NCI-H187 treated with DMSO at 0.1 percent for 48 hours (cell line): Measurements from ENCODE around the gene SNX15.
"Not testable (repeated sequence)": the region's sequence is repeated elsewhere in the genome, so short reads cannot be mapped to it uniquely, and the experiment has no call there.

Source experiments
- DNase-seq: peaks from one replicate; lab custom pipeline; 2025; lab: John Stamatoyannopoulos, UW

Gene SNX15

DNA sequence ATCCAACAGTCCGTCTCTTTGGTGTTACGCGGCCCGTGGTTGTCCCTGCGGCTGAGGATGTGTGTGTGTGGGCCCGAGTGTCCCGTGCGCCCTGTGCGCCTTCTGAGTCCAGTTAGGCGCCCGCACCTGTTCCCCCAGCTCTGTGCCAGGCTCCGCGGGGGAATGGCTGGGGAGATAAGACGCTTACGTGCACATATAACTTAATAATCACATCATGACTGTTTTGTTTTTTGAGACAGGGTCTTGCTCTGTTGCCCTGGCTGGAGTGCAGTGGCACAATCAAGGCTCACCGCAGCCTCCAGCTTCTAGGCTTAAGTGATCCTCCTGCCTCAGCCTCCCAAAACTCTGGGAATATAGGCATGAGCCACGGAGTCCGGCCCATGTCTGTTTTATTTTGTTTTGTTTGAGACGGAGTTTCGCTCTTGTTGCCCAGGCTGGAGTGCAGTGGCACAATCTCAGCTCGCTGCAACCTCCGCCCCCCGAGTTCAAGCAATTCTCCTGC lies 12.5 kb upstream of the SNX15 start:
- DNase-seq: no peak

DNA sequence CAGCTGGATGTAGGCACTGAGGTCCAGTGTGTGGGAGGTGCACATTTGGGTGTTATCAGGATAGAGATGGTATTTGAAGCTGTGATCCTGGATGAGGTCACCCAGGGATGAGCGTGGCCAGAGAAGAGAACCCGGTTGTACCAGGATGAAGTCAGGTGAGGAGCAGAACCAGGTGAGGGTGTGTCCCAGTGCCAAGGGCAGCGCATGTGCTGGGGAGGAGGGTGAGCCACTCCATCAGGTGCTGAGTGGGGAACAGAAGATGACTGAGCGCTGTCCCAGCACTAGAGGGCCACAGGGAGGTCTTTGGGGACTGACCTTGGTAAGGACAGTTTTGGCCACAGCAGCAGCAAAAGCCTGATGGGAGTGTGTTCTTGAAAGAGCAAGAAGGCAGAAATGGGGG lies 10.5 kb upstream of the SNX15 start:
- no peak for DNase-seq

DNA sequence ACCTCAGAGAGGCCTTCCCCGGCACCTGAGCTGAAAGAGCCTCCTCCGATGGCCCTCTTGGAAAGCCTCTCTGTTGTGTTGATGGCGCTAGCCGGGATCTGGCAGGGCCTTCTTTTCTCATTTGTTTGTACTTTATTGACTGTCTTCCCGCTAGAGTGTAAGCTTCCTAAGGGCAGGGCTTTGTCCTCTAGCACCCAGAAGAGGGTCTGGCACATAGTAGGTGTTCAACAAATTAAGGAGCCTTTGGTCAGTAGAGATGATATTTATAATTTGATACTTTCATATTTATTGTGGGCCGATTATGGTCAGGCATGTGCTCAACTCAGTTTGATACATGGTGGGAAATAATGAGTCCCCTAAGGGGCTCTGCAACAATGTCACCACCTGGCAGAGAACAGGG lies 9.3 kb upstream of the SNX15 start:
- DNase-seq: no peak

DNA sequence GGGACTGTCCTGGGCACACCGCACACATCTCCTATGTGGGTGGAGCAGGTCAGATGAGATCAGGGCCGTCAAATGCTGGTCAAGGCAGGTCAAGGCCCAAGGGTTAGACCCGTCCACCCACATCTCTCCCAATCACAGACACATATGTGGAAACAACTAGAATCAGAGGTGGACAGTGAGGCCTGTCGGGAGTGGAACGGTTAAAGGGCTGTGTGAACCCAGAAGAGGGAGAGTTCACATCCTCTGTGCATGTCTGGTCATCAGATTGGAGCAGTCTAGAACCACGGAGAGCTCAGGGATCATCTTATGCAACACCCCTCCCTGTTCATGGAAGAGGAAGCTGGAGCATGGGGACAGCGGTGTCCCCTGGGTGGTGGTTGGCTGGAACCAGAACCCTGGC lies 7.4 kb upstream of the SNX15 start:
- DNase-seq: no peak

DNA sequence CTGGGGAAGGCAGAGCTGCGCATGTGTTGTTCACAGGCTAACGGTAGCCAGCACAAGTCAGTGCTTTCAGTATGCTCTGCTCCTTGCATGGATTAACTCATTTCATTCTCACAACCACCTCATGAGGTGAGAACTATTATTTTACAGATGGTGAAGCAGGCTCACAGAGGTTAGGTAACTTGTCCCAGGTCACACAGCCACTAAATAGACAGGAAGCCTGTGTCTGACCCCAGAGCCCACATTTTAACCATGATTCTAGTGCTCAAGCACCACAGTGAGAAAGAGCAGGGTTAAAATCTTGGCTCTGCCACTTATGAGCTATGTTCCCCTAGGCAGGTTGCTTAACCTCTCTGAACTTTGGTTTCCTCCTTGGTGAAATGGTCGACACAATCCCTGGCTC lies 6.2 kb upstream of the SNX15 start:
- DNase-seq: no peak

DNA sequence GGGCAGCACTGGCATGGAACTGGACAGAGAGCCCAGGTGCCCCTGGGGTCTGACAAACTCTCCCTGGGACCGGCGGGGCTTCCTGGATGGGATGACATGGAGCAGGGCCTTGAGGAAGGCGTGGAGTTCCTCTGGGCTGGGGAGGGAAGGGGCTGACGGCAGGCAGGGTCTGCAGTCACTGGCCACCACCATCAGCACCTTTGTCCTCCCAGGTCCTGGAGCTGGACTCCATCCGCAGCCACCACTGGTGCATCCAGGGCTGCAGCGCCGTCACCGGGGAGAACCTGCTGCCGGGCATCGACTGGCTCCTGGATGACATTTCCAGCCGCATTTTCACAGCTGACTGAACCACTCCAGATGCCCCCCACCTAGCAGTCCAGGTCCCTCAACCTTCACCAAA lies 5.7 kb upstream of the SNX15 start:
- DNase-seq: no peak

DNA sequence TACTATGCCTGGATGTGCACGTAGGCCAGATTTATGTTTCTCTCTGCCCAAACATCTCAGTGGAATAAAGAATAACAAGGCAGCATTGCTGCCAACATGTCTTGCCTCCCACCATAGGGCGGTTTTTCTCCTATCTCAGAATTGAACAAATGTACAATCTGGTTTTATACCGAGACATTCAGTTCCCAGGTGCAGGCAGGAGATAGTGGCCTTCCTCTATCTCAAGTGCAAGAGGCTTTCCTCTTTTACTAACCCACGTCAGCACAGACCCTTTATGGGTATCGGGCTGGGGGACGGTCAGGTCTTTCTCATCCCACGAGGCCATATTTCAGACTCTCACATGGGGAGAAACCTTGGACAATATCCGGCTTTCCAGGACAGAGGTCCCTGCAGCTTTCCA lies 3.7 kb upstream of the SNX15 start:
- DNase-seq: not testable (repeated sequence)

DNA sequence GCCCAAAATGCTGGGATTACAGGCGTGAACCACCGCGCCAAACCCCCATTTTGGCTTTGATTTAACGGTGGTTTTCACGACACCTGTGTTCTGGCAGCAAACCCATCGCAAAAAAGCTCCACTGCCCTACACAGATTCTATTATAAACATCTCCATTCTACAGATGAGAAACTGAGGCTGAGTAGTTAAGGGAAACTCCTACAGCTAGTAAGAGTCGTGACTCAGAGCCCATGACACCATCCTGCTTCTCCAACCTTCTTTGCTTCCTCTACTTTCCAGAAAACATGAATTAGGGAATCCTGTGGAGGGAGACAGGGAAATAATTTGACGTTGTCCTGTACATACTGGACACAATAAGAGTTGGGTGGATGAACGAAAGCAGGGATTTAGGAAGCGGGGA lies 429 bp upstream of the SNX15 start:
- DNase-seq: no peak

DNA sequence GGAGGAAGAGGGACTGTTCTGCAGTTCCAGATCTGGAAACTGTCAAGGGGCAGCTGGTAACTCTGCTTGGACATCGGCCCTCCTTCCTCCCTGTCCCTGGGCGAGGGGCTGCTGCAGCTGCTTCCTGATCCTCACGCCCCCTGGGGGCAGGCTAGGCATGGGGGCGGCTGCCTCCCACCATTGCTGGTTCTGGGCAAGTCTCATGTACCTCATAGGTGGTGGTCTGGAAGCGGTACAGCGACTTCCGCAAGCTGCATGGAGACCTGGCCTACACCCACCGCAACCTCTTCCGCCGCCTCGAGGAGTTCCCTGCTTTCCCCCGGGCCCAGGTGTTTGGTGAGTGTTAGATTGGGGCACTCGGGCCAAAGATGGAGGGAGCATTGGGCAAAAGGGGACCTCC lies 5.0 kb downstream of the SNX15 start:
- no peak for DNase-seq

DNA sequence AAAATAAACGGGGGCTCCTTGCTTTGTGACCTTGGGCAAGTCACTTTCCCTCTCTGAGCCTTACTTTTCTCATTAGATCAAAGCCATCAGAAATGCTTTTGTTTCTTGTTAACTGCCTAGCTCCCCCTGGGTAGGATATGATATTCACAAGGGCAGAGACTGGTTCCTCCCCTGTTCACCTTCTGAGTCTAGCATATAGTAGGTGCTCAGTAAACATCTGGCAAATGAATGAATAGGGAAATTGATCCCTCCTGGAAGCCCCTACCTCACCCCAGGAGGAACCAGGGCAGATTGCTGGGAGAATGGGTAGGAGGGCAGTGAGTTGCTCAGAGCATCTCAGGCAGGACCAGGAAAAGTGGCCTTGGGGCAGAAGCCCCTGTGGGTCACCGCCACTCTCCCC lies 7.2 kb downstream of the SNX15 start:
- no peak for DNase-seq

DNA sequence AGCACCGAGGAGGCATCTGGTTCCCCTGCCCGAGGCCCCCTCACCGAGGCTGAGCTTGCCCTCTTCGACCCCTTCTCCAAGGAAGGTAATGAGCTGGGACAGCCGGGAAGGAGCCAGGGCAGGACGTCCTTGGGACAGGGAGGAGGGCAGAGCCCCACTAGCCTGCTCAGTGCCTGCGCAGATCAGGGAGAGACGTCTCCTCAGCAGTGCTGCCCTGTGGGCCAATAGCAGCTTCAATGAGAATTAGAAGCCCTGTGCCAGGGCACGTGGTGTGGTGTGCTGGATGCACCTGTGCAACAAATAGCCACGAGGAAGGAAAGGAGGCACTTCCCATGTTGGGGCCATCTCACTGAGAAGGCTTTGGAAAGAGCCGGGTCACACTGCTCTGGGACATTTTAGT lies 8.3 kb downstream of the SNX15 start:
- DNase-seq: no peak

DNA sequence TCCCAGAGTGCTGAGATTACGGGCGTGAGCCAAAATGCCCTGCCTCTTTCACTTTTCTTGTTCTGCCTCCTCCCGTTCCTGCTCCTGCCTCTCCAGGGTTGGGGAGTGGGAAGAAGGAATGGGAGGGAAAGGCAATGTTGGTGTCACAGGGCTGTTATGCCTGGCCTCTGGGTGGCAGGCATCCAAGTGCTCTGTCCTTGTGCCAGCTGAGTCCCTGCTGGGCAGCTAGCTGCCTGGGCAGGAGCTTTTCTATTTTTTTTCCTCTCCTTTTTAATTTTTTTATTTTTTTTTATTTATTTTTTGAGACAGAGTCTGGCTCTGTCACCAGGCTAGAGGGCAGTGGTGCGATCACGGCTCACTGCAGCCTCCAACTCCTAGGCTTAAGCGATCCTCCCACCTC lies 9.7 kb downstream of the SNX15 start:
- DNase-seq: no peak

DNA sequence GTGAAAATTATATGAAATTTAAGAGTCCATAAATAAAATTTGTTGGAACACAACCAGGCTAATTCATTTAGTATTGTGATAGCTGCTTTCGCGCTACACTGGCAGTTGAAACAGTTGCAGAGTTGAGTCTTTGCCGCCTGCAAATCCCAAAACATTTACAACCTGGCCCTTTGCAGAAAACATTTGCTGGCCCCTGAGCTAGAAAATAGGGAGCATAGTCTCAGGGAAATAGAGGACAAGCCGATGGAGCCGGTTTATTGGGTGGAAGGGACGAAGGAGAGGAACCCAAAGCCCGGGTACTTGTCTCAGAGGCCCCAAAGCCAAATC lies 13.2 kb downstream of the SNX15 start:
- DNase-seq: no peak

DNA sequence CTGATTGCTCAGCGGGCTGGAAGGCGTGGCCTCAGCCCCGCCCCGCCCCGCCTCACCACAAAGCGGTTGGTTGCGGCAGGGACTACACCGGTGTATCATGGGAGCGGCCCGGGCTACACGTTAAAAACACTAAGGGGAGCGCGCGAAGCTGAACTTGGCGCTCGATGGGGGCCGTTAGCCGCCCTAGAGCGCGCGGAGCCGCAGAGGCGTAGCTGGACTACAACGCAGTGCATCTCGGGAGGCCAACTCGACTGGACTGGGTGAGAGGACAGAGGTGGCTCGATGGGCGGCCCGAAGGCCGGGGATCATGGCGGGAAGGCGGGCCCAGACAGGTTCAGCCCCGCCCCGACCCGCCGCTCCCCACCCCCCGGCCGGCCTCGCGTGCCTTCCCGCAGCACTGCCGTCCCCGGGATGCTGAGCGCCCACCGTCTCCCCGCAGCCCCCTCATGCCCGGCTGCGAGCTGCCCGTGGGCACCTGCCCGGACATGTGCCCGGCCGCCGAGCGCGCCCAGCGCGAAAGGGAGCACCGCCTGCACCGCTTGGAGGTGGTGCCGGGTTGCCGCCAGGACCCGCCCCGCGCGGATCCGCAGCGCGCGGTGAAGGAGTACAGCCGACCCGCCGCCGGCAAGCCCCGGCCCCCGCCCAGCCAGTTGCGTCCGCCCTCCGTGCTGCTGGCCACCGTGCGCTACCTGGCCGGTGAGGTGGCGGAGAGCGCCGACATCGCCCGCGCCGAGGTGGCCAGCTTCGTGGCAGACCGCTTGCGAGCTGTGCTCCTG lies 13.8 kb downstream of the SNX15 start, which contains the start of gene SAC3D1:
SAC3D1 (plus strand) TSS at position 364 of the 776 bp plus-strand sequence; CDS start at position 447, 83 bp downstream.
- DNase-seq: peak; percentile 92

DNA sequence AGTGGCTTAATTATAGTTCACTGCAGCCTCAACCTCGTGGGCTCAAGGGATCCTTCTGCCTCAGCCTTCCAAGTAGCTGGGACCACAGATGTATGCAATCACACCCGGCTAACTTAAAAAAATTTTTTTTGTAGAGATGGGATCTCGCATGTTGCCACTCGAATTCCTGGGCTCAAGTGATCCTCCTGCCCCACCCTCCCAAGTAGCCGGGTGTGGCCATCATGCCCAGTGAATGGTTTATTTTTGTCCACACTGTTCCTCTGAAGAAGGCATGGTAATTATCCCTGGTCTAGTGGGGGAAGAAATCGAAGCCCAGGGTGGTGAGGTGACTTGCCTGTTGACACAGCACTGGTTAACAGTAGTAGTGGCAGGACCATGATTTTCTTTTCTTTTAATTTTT lies 15.7 kb downstream of the SNX15 start:
- no peak for DNase-seq

DNA sequence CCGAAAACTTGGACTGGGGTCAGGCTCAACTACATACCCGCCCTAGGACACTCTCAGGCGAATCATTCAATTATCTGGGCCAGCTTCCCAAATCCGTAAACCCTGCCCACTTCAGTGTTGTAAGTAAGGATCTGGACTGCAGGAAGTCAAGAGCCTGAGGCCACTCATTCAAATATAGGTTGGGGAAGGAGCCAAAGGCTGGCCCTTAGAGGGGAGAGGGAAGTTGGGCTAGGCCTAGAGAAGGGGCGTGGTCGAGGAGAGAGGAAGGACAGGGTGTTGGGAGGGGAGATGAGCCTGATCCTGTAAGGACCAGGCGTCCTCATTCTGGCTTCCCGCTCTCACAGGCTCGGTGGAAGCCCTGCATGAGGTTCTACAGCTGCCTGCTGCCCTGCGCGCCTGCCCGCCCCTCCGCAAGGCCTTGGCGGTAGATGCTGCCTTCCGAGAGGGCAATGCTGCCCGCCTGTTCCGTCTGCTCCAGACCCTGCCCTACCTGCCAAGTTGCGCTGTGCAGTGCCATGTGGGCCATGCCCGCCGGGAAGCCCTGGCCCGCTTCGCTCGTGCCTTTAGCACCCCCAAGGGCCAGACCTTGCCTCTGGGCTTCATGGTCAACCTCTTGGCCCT lies 16.8 kb downstream of the SNX15 start:
- no peak for DNase-seq

DNA sequence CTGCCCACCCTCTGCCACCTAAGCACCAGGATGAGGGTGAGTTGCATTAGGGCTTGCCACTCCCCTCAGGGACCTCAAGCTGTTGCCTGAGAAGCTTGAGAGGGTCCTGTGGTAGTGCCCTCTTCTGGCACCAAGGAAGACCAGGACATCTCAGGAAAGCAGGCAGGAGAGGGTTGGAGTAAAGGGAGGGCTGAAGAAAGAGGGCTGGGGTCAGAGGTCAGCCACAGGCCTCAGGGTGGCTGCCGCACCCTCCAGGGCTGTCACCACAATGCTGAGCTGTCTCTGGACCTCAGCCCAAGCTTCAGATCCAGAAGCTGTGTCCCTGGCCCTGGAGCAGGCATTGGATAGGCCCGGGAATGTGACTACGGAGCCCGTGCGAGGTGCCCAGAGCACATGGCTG lies 17.8 kb downstream of the SNX15 start:
- no peak for DNase-seq

DNA sequence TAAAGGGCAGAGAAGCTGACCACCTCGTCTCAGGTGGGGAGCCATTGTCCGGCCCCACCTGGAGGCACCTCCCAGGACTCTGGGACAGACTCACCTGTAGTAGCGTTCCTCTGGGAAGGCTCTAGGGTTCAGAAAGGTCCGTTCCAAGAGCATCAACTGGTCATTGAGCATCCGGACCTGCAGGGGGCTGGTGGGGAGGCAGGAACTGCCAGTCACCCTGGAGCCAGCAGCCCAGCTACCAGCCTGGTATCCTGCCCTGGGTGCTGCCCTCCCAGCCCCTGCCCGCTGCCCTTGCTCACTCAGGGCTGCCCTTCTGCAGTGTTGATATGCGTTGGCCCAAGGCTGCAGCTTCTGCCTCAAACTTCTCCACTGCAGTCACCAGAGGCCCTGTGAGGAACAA lies 18.5 kb downstream of the SNX15 start:
- DNase-seq: no peak

DNA sequence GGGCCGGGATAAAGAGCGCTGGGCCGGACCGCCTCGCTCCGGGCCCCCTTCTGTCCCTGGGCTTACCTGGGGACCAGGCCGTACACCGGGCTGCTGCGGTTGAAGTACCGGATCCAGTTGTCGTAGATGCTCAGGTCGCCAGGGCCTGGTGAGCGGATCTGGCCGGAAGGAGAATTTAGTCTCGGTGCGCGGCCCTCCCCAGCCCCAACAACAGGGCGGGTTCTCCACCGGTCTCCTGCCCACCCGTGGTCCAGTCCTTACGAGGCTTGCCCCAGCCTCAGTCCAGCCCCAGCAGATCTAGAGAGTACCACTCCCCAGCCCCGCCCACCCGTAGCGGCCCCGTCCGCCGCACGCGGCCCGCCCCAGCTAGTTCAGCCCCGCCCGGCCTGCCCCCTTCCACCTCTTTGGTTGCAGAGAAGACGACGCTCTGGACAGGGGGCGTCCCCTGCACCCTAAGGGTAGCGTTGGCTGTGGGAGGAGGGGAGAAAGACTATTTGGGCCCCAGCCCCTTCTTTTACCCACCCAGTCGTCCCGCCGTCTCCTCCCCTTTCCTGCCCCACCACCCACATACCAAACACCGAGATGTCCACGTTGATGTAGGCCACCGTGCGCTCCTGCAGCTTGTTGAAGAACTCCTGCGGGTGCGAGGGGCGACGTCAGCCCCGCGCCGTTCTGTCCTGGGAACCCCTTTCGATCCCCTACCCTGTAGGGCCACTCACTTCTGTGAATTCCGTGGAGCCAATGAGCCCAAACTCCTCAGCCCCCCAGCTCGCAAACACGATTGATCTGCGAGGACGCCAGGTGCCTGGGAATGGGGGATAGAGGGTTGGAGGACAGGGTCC lies 20.6 kb downstream of the SNX15 start:
- no peak for DNase-seq

DNA sequence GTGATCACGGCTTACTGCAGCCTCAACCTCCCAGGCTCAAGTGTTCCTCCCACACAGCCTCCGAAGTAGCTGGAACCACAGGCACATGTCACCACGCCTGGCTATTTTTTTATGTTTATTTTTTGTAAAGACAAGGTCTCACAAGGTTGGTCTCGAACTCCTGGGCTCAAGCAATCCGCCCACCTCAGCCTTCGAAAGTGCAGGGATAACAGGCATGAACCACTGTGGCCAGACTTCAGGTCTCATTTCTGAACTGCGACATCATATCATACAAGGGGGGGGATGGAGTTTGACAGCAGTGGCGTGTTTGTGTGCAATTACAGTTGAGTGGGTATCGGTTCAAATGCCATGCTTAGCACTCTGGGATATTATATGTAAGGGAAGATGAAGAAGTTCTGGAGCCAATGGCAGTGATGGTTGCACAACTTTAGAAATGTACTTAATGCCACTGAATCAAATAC lies 24.2 kb downstream of the SNX15 start:
- DNase-seq: no peak

DNA sequence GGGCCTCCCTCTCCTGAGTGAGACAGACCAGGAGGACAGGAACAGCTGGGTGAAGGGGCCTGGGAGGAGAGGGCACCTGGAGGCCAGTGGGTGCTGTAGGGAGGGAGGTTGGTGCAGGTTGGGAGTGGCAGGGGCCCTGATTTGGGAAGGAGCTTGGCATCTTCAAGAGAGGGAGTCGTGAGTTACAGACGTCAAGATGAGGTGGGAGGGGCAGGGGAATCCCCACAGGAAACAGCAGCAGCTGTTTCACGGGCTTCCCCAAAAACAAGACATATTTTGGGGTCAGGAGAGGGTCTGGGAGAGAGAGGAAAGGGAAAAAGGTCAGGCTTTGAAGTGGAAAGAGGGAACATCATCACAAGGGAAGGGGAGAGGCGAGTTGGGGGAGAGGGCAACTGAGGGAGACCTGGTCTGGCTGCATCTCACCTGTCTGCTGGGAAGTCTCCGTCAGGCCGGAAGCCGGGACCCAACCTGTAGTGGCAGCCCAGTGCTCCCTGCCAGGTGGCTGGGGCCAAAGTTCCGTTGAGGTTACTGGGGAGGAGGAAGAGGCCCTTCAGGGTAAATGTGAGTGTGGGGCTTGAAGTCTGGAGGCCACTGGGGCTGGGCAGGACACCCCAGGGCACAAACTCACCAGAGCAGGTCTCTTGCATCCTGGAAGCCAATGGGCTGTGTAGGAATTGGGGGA lies 26.7 kb downstream of the SNX15 start:
- no peak for DNase-seq

DNA sequence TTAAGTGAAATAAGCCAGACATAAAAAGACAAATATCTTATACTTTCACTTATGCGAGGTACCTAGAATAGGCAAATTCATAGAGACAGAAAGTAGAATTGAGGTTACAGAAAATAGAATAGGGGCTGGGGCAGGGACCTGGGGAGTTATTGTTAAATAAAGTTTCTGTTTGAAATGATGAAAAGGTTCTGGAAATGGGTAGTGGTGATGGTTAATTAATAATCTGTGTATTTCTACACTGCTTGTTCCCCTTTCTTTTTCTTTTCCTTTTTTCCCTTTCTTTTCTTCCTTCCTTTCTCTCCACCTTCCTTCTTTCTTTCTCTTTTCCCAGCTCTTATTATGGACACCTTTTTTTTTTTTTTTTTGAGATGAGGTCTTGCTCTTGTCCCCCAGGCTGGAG lies 28.3 kb downstream of the SNX15 start:
- DNase-seq: no peak
